Hematopoietic multipotent progenitor cell treated with erythropoietin and hydrocortisone succinate and interleukin-3 and kit ligand, for 17 days (in vitro differentiated cells): ENCODE data around the gene EXD1.

ENCODE experiments used
- DNase-seq: peaks from one replicate; pipeline ENCODE4 v3.0.0-alpha.2; 2015; ENCODE audit warnings: low spot score

The EXD1 gene

GRCh38 chr15:41231422-41232226 is 1.1 kb upstream of the EXD1 start:
- DNase-seq, result no peak

- no peak for DNase-seq
Measured at GRCh38 chr15:41230345-41230649, 260 bp downstream of the EXD1 start.

GRCh38 chr15:41219381-41219780 is 11.2 kb downstream of the EXD1 start:
- DNase-seq, result no peak

- DNase-seq, result no peak
Measured at GRCh38 chr15:41218851-41219250, 11.7 kb downstream of the EXD1 start.

GRCh38 chr15:41215708-41216107 is 14.8 kb downstream of the EXD1 start:
- no peak for DNase-seq

GRCh38 chr15:41207687-41208448 is 22.7 kb downstream of the EXD1 start:
- no peak for DNase-seq

GRCh38 chr15:41205315-41205714 is 25.2 kb downstream of the EXD1 start:
- DNase-seq, result no peak

- DNase-seq, result no peak
Measured at GRCh38 chr15:41203395-41203794, 27.2 kb downstream of the EXD1 start.

GRCh38 chr15:41199470-41199869 is 31.1 kb downstream of the EXD1 start:
- DNase-seq, result no peak

- no peak for DNase-seq
Measured at GRCh38 chr15:41194444-41194843, 36.1 kb downstream of the EXD1 start.

- DNase-seq, result no peak
Measured at GRCh38 chr15:41183581-41183980, 47.0 kb downstream of the EXD1 start.

- no peak for DNase-seq
Measured at GRCh38 chr15:41182266-41182665, 48.3 kb downstream of the EXD1 start.

GRCh38 chr15:41180206-41180789 is 50.3 kb downstream of the EXD1 start:
- no peak for DNase-seq

- DNase-seq, result no peak
Measured at GRCh38 chr15:41169781-41170180, 60.8 kb downstream of the EXD1 start.

- DNase-seq, result no peak
Measured at GRCh38 chr15:41169086-41169485, 61.5 kb downstream of the EXD1 start.

- no peak for DNase-seq
Measured at GRCh38 chr15:41161736-41162135, 68.8 kb downstream of the EXD1 start.

GRCh38 chr15:41161336-41161735 is 69.2 kb downstream of the EXD1 start:
- DNase-seq, result no peak

- no peak for DNase-seq
Measured at GRCh38 chr15:41160639-41161315, 69.8 kb downstream of the EXD1 start.

- no peak for DNase-seq
Measured at GRCh38 chr15:41154412-41154811, 76.1 kb downstream of the EXD1 start.

GRCh38 chr15:41153733-41154132 is 76.8 kb downstream of the EXD1 start:
- DNase-seq, result no peak

GRCh38 chr15:41151451-41152005 is 79.0 kb downstream of the EXD1 start:
- DNase-seq, result no peak

GRCh38 chr15:41150279-41150678 is 80.3 kb downstream of the EXD1 start:
- no peak for DNase-seq
